K562 (cell line): ENCODE data around the gene TSPAN11.

ENCODE experiments used
- ZNF644 ChIP-seq: fragments of 200-800 bp; sonication (Bioruptor generic); IDR thresholded peaks from 2 replicates; pipeline ENCODE4 v1.6.1; 2016; ENCODE audit warnings: low read depth, missing genetic modification characterization, missing compliant biosample characterization
- TF ChIP-seq, protein P1 (sequence below): sonication (generic); formaldehyde crosslinking; IDR thresholded peaks from 2 replicates; pipeline ENCODE4 v1.8.0; 2022; ENCODE audit warnings: mild to moderate bottlenecking, missing genetic modification reagents

GRCh38 chr12:31041033-31041564 lies 114.6 kb downstream of the TSPAN11 start:
- TF ChIP-seq ZNF644 (tag) = no peak
- TF ChIP-seq, protein P1, sequence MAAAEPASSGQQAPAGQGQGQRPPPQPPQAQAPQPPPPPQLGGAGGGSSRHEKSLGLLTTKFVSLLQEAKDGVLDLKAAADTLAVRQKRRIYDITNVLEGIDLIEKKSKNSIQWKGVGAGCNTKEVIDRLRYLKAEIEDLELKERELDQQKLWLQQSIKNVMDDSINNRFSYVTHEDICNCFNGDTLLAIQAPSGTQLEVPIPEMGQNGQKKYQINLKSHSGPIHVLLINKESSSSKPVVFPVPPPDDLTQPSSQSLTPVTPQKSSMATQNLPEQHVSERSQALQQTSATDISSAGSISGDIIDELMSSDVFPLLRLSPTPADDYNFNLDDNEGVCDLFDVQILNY (CRISPR knock-in tag) = no peak
